Activated naive CD4-positive, alpha-beta T cell treated with anti-CD3 and anti-CD28 coated beads, Interleukin-2, amount 10 ng/mL, durations not matched to agents 7 days and 5 days (primary cell): ENCODE results near the gene TST.
"Not testable (repeated sequence)": the region's sequence is repeated elsewhere in the genome, so short reads cannot be mapped to it uniquely, and the experiment has no call there.

ENCODE experiments used
- CTCF ChIA-PET: fragments of 350-600 bp; sonication (Branson Sonifier 250); formaldehyde crosslinking; loops from one replicate; lab custom pipeline; 2021; ENCODE audit warnings: antibody characterized with exemption; lab: Charles Lee
- DNase-seq: peaks from one replicate; pipeline ENCODE4 v3.0.0-alpha.2; 2020
- H3K27ac Mint-ChIP-seq: one replicate; pipeline ENCODE4 v1.8.0; 2021; ENCODE audit warnings: mild to moderate bottlenecking, moderate library complexity, mixed read lengths
- H3K27me3 Mint-ChIP-seq: one replicate; pipeline ENCODE4 v1.8.0; 2021; ENCODE audit warnings: mild to moderate bottlenecking, mixed read lengths
- H3K36me3 Mint-ChIP-seq: one replicate; pipeline ENCODE4 v1.8.0; 2021; ENCODE audit warnings: mixed read lengths
- H3K4me1 Mint-ChIP-seq: one replicate; pipeline ENCODE4 v1.8.0; 2021; ENCODE audit warnings: mixed read lengths
- H3K4me3 Mint-ChIP-seq: one replicate; pipeline ENCODE4 v1.8.0; 2021; ENCODE audit warnings: mild to moderate bottlenecking, moderate library complexity, mixed read lengths
- H3K9me3 Mint-ChIP-seq: one replicate; pipeline ENCODE4 v1.8.0; 2021; ENCODE audit warnings: mixed read lengths

Gene TST

DNA sequence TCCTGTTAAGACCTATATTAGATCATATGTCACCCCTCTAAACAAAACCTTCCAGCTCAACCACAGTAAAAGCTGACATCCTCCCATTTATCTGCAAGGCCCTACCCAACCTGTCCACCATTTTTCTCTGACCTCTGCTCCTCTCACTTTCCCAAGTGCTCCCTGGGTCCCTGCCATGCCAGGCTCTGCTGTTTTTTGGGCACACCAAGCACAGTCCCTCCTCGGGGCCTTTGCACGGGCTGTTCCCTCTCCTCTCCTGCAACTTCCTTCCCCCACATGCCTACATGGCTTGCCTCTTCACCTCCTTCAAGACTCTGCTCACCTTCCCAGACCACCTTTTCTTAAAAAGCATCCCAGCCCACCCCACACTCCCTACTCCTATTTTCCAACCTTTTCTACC, 9.8 kb downstream of the TST start:
- Mint-ChIP-seq H3K9me3 (no peaks in the 10 kb centered on the region), H3K36me3 (no peaks in the 10 kb centered on the region), H3K4me3 (no peak overlapping the region), H3K4me1 (no peaks in the 10 kb centered on the region), H3K27me3 (peaks cover 60% of the 10 kb centered on the region), H3K27ac (no peak overlapping the region)
- CTCF ChIA-PET, result interaction anchor here (2.1 kb wide), 1 partner anchor 11 kb away, joined by 8 read pairs; no protein-coding TSS in a partner anchor
- DNase-seq, result no peak

DNA sequence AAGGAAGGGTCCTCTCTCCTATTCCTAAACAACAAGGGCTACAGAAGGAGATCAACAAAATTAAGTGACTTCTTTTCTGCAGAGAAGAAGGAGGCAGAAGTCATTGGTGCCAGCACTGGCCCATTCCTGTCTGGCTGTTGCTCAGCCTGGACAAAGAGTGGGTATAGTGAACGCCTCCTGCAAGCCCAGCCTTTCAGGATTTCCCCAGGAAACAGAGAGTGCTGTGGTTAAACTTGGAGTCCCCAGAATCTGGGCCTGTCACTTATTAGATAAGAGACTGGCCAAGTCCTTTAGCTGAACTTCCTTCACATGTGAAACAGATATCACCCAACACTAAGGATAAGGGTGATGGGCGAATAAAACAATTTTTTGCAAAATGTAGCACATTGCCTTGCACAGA, 10.9 kb downstream of the TST start:
- Mint-ChIP-seq H3K27me3 (peaks cover 64% of the 10 kb centered on the region), H3K4me1 (no peaks in the 10 kb centered on the region), H3K4me3 (no peak overlapping the region), H3K36me3 (no peaks in the 10 kb centered on the region), H3K9me3 (no peaks in the 10 kb centered on the region), H3K27ac (no peak overlapping the region)
- no peak for DNase-seq
- CTCF ChIA-PET, result interaction anchor here (0.8 kb wide), 1 partner anchor 13 kb away, joined by 3 read pairs; no protein-coding TSS in a partner anchor

DNA sequence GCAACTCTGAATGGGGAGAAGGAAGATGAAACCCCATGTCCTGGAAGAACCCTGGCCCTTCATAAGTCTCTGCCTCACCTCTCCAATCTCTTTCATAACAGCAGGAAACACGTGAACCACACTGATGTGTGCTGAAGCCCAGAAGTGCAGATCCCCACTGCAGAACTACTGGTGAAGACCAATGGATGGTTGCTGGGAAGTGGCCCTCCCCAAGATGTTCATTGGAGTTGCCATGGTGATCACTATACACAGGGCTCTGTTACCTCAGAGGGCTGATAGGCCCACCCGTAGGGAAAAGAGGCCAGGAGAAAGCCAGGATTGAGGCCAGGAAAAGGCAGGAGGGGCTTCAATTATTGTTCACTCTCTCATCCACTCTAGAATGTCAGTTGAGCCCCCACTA, 11.6 kb downstream of the TST start:
- Mint-ChIP-seq H3K27ac (no peak overlapping the region), H3K4me1 (no peaks in the 10 kb centered on the region), H3K9me3 (no peaks in the 10 kb centered on the region), H3K36me3 (no peaks in the 10 kb centered on the region), H3K27me3 (peaks cover 68% of the 10 kb centered on the region), H3K4me3 (no peak overlapping the region)
- peak; percentile 16 for DNase-seq
- CTCF ChIA-PET, result no interaction called here

DNA sequence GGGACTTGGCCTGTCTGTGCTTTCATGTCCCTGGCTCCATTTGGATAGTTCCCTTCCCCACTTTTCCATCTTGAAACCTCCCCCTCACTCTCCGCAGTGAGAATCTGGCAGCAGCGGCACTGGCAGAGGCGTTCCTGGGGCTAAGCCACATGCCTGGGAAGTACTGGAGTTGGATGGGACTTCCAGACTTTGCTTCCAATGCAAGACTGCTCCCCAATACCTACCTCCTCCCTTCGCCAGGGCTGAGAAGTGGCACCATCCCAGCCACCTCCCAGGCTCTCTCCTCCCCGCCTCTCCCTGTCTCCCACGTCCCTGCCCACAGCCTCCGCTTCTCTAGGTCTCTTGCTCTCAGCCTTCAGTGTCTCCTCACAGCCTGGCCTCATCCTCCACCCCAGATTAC, 16.6 kb downstream of the TST start:
- no peak overlapping the region for H3K4me3 Mint-ChIP-seq
- CTCF ChIA-PET, result no interaction called here
- no peaks in the 10 kb centered on the region for H3K4me1 Mint-ChIP-seq
- peaks cover 81% of the 10 kb centered on the region for H3K27me3 Mint-ChIP-seq
- no peak overlapping the region for H3K27ac Mint-ChIP-seq
- DNase-seq, result peak; percentile 16
- no peaks in the 10 kb centered on the region for H3K9me3 Mint-ChIP-seq
- no peaks in the 10 kb centered on the region for H3K36me3 Mint-ChIP-seq

DNA sequence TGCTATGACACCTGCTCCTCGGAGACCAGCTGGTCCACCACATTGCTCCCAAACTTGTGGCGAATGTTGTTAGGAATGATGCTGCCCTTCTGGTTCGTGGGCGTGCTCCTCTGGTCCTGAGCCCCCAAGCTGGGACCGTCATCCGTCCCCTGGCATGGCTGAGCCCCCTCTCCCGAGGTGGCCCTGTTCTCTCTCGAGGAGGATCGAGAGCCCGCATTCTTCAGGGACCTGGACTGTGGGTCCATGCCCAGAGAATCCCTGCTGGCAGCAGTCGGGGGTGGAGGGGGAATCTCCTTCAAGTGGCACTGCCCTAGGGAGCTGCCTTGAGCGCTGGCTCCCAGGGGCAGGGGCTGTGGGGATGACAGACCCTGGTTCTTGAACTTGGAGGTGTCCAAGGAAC, 17.4 kb downstream of the TST start:
- DNase-seq, result peak; percentile 15
- no peaks in the 10 kb centered on the region for H3K4me1 Mint-ChIP-seq
- CTCF ChIA-PET, result no interaction called here
- peaks cover 76% of the 10 kb centered on the region for H3K27me3 Mint-ChIP-seq
- no peak overlapping the region for H3K4me3 Mint-ChIP-seq
- no peaks in the 10 kb centered on the region for H3K36me3 Mint-ChIP-seq
- no peaks in the 10 kb centered on the region for H3K9me3 Mint-ChIP-seq
- H3K27ac Mint-ChIP-seq, result peak overlapping the region; percentile 66

DNA sequence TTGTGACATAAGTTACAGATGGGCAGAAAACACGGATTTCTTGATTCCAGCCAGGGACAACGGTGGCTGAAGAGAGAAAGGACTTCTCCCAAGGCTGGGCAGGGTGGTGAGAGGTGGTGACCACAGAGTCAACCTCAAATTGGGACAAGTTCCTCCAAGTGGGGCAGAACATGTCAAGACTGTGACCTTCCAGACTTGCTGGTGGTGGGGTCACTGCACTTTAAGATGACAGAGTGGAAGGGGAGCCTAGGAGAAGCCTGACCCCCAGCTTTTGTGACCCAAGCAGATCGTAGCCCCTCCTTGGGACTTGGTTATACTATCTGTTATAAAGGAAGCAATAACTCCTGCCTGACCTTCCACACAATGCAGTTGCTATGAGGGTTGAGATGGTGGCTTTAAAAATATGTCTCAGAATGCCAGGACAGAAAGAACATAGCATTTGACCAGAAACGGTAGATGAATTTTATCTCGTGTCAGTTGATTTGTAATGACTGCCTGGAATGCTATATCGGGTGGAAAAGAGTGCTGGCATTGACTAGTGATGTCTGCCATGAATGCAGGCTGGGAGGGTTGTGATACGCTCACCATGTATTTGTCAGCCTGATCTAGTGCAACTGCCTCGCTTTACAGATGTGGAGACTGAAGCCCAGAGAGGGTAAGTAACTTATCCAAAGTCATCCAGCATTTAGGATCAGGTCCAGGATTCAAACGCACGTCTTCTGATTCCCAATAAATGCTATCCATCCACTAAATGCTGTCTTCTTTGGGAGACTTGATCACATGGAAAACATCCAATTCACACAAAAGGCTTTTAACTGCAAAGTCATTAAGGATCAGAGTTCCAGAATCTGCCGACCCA, 18.3 kb downstream of the TST start:
- Mint-ChIP-seq H3K4me1 (no peaks in the 10 kb centered on the region), H3K27me3 (peaks cover 70% of the 10 kb centered on the region), H3K9me3 (no peaks in the 10 kb centered on the region), H3K4me3 (no peak overlapping the region), H3K36me3 (no peaks in the 10 kb centered on the region), H3K27ac (no peak overlapping the region)
- CTCF ChIA-PET, result no interaction called here
- peak; percentile 14 for DNase-seq

DNA sequence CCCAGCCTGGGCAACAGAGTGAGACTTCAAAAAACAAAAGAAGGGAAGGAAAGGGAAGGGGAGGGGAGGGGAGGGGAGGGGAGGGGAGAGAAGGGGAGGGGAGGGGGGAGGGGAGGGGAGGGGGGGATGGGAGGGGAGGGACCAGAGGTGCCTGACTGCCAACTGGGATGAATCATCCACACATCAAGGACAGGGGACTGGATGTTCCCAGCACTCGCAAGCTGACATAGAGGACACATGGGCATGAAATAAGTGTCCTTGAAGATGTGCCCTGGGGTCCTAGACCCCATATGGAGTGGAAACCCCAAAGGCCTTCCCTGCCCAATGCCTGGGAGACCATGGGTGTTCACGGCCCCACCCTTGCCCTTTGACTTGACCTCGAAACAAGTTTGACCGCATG, 19.8 kb downstream of the TST start:
- H3K4me1 Mint-ChIP-seq, result no peaks in the 10 kb centered on the region
- H3K9me3 Mint-ChIP-seq, result no peaks in the 10 kb centered on the region
- CTCF ChIA-PET, result interaction anchor here (1.2 kb wide), 1 partner anchor 40 kb away, joined by 3 read pairs; no protein-coding TSS in a partner anchor
- peaks cover 63% of the 10 kb centered on the region for H3K27me3 Mint-ChIP-seq
- DNase-seq, result peak; percentile 8
- no peak overlapping the region for H3K27ac Mint-ChIP-seq
- H3K4me3 Mint-ChIP-seq, result no peak overlapping the region
- no peaks in the 10 kb centered on the region for H3K36me3 Mint-ChIP-seq

DNA sequence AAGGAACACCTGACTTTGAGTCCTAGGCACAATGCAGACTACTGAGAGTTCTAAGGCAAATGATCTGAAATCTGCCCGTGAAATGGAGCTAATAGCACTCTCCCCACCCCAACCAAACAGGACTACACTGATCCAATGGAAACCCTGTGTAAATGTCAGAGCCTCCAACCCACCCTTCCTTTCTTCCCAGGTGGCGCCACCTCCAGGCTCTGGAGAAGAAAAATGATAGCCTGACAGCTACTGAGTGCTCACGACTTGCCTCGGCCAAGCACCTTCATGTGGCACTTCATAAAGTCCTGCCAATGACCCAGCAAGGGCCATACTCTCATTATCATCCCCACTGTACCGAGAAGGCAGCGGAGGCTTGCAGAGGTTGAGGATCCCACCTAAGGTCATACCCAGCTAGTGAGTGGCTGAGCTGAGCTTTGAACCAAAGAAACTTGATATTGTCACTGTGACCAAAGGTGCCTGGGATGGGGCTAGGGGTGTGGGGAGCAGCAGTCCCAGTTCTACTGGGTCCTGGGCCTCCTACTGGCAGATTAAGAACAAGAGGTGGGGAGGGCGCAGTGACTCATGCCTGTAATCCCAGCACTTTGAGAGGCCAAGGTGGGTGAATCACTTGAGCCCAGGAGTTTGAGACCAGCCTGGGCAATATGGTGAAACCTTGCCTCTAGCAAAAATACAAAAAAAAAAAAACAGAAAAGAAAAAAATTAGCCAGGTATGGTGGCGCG, 20.5 kb downstream of the TST start:
- Mint-ChIP-seq H3K36me3 (no peaks in the 10 kb centered on the region), H3K9me3 (no peaks in the 10 kb centered on the region), H3K27me3 (peaks cover 56% of the 10 kb centered on the region), H3K27ac (no peak overlapping the region), H3K4me3 (no peak overlapping the region), H3K4me1 (no peaks in the 10 kb centered on the region)
- DNase-seq, result peak; percentile 20
- CTCF ChIA-PET, result interaction anchor here (1.2 to 2.0 kb wide), 4 partner anchors 12 to 40 kb away, joined by 3 to 4 read pairs (median 4); no protein-coding TSS in a partner anchor

DNA sequence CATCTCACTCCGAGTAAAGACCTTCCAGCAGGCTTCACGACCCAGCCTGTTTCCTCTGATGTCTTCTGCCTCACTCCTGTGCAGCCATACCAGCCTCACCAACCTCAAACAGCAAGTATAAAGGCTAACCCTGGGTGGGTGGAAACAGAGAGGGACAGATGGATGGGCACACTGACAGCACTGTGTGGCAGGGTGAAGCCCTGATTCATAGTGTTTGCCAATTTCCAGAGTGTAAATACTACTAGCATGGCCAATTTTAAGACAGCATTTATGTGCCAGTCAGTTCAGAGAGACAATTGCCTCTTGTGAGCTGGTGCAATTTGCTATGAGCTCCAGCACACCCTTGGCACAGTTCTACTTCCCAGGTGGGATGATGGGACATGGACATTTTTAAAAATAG, 21.5 kb downstream of the TST start:
- H3K9me3 Mint-ChIP-seq, result no peaks in the 10 kb centered on the region
- H3K36me3 Mint-ChIP-seq, result no peaks in the 10 kb centered on the region
- no peak overlapping the region for H3K4me3 Mint-ChIP-seq
- CTCF ChIA-PET, result interaction anchor here (1.3 to 2.0 kb wide), 4 partner anchors 11 to 141 kb away, joined by 3 to 4 read pairs (median 4); no protein-coding TSS in a partner anchor
- peaks cover 48% of the 10 kb centered on the region for H3K27me3 Mint-ChIP-seq
- H3K4me1 Mint-ChIP-seq, result no peaks in the 10 kb centered on the region
- H3K27ac Mint-ChIP-seq, result no peak overlapping the region
- no peak for DNase-seq

DNA sequence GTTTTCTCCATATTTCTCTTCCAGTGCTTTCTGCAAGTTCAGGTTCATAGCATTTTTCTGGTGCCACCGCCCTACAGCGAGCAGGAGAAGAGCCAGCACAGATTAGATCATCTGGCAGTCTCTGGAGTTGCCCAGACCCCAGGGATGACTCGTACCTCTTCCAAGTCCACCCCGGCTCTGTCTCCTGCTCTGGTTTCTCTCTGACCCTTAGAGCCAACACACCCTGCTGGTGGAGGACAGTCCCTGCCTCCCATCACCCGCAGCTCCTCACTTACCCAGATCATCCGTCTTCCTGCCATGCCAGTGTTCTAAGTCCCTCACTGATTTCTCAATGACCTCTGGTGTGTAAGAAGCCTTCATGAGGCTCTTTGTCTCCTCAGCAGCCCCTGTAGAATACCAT, 28.0 kb downstream of the TST start:
- Mint-ChIP-seq H3K36me3 (peaks cover 1% of the 10 kb centered on the region), H3K4me3 (no peak overlapping the region)

DNA sequence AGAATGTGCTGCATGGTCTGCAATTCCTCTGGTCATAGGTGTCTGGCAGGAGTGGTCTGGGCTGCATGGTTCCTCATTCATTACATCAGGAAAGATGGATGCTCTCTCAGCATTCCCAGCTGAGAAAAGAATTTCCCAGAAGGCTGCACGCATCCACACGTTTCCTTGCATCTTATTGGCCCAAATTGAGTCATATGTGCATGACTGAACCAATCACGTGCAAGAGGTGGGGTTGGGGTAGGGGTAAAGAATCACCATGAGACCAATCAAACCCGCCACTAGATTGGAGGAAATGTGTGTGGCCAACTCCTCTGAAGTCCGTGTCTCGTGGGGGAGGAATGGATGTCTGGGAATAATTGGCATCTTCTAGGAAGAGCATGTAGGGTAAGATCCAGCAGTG, 28.8 kb downstream of the TST start:
- peaks cover 4% of the 10 kb centered on the region for H3K36me3 Mint-ChIP-seq
- H3K27me3 Mint-ChIP-seq, result peaks cover 30% of the 10 kb centered on the region
- no peak overlapping the region for H3K27ac Mint-ChIP-seq
- H3K4me3 Mint-ChIP-seq, result no peak overlapping the region
- CTCF ChIA-PET, result no interaction called here
- no peak for DNase-seq
- H3K9me3 Mint-ChIP-seq, result peaks cover 14% of the 10 kb centered on the region
- no peaks in the 10 kb centered on the region for H3K4me1 Mint-ChIP-seq

More for the DNA sequence above, 28.0 kb downstream of the TST start:
- CTCF ChIA-PET, result no interaction called here
- DNase-seq, result no peak
- Mint-ChIP-seq H3K27ac (no peak overlapping the region), H3K4me1 (no peaks in the 10 kb centered on the region), H3K9me3 (peaks cover 7% of the 10 kb centered on the region), H3K27me3 (peaks cover 31% of the 10 kb centered on the region)

DNA sequence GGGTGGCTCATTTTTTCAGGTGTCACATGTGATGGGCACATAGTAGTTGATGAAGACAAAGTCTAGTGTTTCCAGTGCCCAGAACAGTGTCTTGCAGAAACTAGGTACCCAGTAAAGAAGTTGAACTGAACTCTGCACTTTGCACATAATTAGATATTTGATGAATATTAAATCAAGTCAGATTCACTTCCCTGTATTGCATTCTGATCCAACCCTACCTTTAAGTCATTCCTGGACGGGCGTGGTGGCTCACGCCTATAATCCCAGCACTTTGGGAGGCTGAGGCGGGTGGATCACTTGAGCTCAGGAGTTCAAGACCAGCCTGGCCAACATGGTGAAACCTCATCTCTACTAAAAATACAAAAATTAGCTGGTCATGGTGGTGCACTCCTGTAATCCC, 30.2 kb downstream of the TST start:
- H3K36me3 Mint-ChIP-seq, DNase-seq, H3K27ac Mint-ChIP-seq, H3K4me3 Mint-ChIP-seq, H3K4me1 Mint-ChIP-seq: not testable (repeated sequence)
- Mint-ChIP-seq H3K9me3 (peaks cover 18% of the 10 kb centered on the region), H3K27me3 (peaks cover 29% of the 10 kb centered on the region)
- CTCF ChIA-PET, result interaction anchor here (0.8 to 1.4 kb wide), 3 partner anchors 9 to 88 kb away, joined by 3 read pairs; no protein-coding TSS in a partner anchor

DNA sequence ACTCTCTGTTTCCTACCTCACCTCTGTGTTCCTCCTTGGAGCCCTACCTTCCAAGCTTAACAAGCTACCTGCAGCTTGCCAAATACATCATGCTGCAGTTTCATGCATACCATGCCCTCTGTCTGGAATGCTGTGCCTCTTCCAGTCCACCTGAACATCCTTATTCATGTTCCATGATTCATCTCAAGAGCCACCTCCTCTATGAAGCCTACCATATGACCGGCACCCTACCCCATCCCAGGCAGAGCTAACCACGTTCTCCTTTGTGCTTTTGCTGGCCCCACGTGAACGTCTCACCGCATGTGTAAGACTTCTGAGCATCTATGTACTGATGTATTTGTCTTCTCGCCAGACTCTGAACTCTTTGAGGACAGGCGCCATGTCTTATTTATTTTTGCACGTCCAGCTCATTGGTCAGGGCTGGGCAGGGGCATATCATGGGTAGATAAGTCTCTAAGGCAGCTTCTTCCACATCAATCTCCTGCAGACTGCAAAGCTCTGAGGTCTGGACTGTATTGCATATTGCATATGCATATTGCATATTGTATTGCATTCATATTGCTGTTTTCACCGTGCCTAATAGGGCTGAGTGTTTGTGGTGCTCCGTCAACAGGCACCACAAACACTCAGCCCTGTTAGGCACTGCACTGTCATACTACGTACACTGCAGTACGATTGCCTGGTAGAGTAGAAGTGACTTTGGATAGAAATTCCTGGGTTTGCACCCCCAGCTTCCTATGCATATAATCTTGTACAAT, 31.0 kb downstream of the TST start:
- peaks cover 32% of the 10 kb centered on the region for H3K27me3 Mint-ChIP-seq
- H3K4me3 Mint-ChIP-seq, result no peak overlapping the region

More for the DNA sequence above, 31.0 kb downstream of the TST start:
- CTCF ChIA-PET, result interaction anchor here (0.9 to 1.4 kb wide), 4 partner anchors 8 to 132 kb away, joined by 3 to 4 read pairs (median 3); no protein-coding TSS in a partner anchor
- no peaks in the 10 kb centered on the region for H3K4me1 Mint-ChIP-seq
- peak overlapping the region; percentile 12 for H3K27ac Mint-ChIP-seq
- H3K36me3 Mint-ChIP-seq, result peaks cover 4% of the 10 kb centered on the region
- H3K9me3 Mint-ChIP-seq, result peaks cover 18% of the 10 kb centered on the region
- no peak for DNase-seq
